HG03565 (cell line): ENCODE measurements around the gene KCNAB1.
A peak's percentile ranks its signal among the peaks of the same experiment; 100 is the strongest.

Experiments used
- ATAC-seq: cut with Tn5 transposase; IDR thresholded peaks from one replicate; pipeline ENCODE4 v1.9.1; 2021; ENCODE audit warnings: mild to moderate bottlenecking, moderate library complexity; ENCODE audit not compliant: unreplicated experiment

The KCNAB1 gene

GRCh38 chr3:156479604-156480003 lies 359.2 kb downstream of the KCNAB1 start:
- ATAC-seq, result no peak

GRCh38 chr3:156480949-156481348 lies 360.6 kb downstream of the KCNAB1 start:
- no peak for ATAC-seq

GRCh38 chr3:156483002-156483401 lies 362.6 kb downstream of the KCNAB1 start:
- ATAC-seq, result no peak

- ATAC-seq, result peak; percentile 89
These were observed 363.0 kb downstream of the KCNAB1 start for GRCh38 chr3:156483426-156483825.

DNA sequence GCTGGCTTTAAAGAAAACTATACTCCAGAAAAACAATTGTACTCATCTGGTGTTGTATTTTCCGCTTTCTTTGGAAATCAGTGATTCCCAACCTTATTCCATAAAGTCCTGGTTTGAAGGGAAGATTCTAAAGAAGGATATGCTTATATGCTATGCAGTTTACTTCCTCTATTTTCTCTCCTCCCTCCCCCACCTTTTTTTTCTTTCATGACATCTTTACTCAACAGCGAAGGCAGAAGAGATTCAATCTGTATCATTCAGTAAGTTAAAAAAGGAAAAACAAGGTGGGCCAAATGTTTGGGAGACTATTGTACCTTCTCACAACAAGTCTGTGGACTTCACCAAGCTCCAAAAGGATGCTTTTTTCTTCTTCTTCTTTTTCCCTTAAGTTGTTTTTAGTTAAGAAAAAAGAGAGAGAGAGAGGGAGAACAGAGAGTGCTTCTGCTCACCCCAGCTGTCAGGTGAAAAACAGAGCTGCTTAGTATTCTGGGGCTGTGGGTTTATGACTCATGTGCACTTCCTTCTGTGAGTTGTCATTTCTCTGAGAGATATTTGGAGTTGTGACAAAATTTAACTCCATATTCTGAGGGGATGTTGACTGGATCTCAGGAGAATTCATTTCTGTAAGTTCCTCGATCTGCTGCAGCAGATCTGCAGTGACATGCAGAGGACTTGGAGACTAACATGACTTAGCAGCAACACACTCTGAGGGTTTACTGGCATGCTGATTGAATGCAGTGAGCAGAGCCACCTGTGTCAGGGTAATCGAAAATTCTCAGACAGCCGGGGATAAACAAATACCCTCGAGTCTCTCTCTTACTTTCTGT lies 363.8 kb downstream of the KCNAB1 start:
- peak; percentile 72 for ATAC-seq

DNA sequence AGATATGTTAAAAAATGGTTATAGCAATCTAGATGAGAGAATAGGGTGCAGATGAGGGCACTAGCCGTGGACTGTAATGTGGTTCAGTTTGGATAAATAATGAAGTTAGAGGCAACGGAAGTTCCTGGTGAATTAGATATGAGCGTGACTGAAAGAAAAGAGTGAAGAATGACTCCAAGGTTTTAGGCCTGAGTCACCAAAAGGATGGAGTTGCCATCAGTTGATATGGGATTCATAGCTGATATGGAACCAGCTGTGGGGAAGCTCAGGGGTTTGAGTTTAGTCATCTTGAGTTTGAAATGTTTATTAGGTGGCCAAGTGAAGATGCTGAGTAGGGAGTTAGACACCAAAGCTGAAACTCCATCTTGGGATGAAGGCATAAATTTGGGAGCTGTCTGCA lies 368.4 kb downstream of the KCNAB1 start:
- ATAC-seq, result no peak

DNA sequence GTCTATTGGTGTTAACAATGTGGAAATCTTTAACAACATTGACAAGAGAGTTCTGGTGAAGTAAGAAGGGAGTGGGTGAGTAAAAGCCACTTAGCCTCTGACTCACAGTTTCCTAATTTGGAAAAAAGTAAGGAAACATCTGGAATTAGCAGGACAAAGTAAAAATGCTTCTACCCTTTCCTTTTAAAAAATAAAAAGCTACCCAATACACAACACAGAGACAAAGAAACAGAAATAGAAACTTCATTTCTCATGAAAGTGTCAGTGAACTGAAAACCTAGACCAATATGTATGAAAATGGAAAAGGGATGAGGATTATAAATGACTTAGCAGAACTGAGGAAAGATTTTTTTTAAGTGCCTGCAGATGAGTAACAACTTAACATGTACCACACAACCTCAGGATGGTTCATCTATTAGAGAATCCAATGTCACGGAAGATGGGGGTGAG lies 369.1 kb downstream of the KCNAB1 start:
- no peak for ATAC-seq

GRCh38 chr3:156491192-156491591 lies 370.8 kb downstream of the KCNAB1 start:
- no peak for ATAC-seq

DNA sequence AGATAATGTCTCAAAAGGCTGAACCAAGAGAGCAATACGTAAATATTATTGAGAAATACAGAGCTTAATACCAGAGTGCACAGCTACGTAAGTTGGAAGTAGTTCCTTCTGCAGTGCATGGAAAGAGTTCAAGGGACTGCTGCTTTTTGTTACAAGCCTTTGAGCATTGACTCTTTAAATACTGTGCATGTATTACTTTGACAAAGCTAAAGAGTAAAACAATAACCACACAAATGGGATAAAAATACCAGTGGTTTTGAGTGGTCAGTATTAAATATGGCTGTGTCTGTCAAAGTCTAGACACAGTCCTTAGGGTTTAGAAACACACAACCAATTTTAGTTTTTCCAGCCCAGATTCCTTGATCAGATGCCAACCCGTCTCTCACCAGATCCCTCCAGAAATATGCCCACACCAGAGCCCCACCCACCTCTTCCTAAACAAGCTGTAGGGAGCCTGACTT lies 372.5 kb downstream of the KCNAB1 start:
- no peak for ATAC-seq

DNA sequence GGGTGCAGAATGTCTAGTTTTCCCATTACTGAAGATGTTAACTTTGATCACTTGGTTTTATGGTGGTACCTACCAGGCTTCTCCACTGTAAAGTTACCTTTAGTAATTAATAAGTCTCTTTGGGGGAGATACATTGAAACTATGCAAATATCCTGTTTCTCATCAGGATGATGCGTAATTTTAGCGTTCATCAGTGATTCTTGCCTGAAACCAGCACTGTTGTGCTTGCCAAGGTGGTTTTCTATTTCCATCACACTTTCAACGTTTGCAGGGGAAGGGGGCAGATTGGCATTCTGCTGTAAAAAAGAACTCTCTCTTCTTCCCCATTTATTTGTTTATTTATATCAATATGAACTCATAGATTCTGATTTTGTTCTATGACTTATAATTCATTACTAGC lies 373.5 kb downstream of the KCNAB1 start:
- ATAC-seq, result no peak

DNA sequence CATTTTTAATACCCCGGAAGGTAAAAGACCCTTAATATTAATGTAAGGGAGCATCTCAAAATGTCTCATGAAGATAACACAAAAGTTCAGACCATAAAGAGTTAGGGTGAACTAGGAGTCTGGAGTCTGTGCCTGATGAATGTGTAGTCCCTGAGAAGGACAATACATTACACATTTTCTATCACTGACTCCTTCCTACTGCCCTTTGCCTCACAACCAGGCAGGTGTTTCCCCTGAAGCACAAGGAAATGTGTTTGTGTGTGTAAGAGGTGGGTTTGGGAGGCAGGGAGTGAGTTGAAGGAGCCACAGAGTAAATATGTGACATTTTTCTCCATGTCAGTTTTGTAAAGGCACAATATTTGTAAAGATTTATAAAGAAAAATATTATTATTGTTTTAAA lies 375.4 kb downstream of the KCNAB1 start:
- ATAC-seq, result no peak

GRCh38 chr3:156497326-156497725 lies 376.9 kb downstream of the KCNAB1 start:
- no peak for ATAC-seq

DNA sequence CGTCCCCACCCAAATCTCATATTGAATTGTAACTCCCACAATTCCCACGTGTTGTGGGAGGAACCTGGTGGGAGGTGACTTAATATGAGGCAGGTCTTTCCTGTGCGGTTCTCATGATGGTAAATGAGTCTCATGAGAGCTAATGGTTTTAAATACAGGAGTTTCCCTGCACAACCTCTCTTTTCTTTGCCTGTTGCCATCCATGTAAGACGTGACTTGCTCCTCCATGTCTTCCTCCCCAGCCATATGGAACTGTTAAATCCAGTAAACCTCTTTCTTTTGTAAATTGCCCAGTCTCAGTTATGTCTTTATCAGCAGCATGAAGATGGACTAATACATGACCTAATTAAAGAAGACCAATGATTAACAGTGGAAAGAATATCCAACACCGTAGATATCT lies 377.9 kb downstream of the KCNAB1 start:
- no peak for ATAC-seq

- ATAC-seq, result no peak
These were observed 386.9 kb downstream of the KCNAB1 start for GRCh38 chr3:156507285-156507684.

- ATAC-seq, result peak; percentile 79
These were observed 389.1 kb downstream of the KCNAB1 start for GRCh38 chr3:156509189-156510174.

GRCh38 chr3:156511987-156512677 lies 391.8 kb downstream of the KCNAB1 start:
- ATAC-seq, result no peak

GRCh38 chr3:156513619-156514018 lies 393.2 kb downstream of the KCNAB1 start:
- ATAC-seq, result no peak

- no peak for ATAC-seq
These were observed 395.9 kb downstream of the KCNAB1 start for GRCh38 chr3:156516284-156516683.

GRCh38 chr3:156516961-156517360 lies 396.6 kb downstream of the KCNAB1 start:
- no peak for ATAC-seq

- no peak for ATAC-seq
These were observed 398.3 kb downstream of the KCNAB1 start for GRCh38 chr3:156518726-156519125.

DNA sequence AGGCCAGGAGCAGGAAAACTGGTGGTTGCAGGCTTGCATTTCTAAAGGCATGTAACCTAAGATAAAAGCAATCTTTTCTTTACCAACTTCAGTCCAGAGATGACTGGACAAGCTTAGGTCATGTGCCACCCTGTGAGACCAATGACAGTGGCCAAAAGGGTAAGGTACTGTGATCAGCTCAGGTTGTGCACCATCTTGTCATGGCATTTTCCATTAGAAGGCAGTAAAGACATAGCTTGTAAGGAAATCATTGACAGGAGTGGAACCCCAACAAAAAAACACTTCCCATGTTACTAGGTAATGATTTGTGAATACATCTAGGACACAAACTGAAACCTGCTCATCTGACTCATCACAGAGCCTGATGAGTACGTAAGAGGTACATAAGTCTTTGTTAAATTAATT lies 399.4 kb downstream of the KCNAB1 start:
- peak; percentile 59 for ATAC-seq
